ENCODE measurements around the gene INO80E. TPM values are rescaled to one million over a fixed set of nuclear protein-coding genes. Genes with fewer than 3 reads are reported as not detected.

The INO80E gene
- total RNA-seq, 1 experiment from 2014 or later, result 94.1 TPM

GRCh38 chr16:29991571-29991904 lies 4.5 kb upstream of the INO80E start:
- H4K5ac ChIP-seq (ENCODE audit: insufficient read length, low read depth, low read length), result no peak overlapping the region
- H4K8ac ChIP-seq (replicated peaks; ENCODE audit: insufficient read length, low read depth, low read length), result no peak overlapping the region
- H4K20me1 ChIP-seq (ENCODE audit: control insufficient read depth, insufficient read depth, insufficient read length), result no peaks in the 10 kb centered on the region
- no peak overlapping the region for H4K91ac ChIP-seq (ENCODE audit: insufficient read length, low read depth, low read length)
- no peak overlapping the region for H2BK15ac ChIP-seq (ENCODE audit: low read depth, low read length)
- H3K18ac ChIP-seq (ENCODE audit: insufficient read length, low read depth, low read length), result no peak overlapping the region
- no CpG with 5 or more reads among the region's 5 CpGs for WGBS (ENCODE audit: extremely low coverage, insufficient read length, low lambda C conversion rate)
- TF ChIP-seq, protein P1, sequence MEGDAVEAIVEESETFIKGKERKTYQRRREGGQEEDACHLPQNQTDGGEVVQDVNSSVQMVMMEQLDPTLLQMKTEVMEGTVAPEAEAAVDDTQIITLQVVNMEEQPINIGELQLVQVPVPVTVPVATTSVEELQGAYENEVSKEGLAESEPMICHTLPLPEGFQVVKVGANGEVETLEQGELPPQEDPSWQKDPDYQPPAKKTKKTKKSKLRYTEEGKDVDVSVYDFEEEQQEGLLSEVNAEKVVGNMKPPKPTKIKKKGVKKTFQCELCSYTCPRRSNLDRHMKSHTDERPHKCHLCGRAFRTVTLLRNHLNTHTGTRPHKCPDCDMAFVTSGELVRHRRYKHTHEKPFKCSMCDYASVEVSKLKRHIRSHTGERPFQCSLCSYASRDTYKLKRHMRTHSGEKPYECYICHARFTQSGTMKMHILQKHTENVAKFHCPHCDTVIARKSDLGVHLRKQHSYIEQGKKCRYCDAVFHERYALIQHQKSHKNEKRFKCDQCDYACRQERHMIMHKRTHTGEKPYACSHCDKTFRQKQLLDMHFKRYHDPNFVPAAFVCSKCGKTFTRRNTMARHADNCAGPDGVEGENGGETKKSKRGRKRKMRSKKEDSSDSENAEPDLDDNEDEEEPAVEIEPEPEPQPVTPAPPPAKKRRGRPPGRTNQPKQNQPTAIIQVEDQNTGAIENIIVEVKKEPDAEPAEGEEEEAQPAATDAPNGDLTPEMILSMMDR (conservative IDR thresholded peaks at IDR 0.05), result no peak
- no peak overlapping the region for H3K4me3 Mint-ChIP-seq
- H3K27ac Mint-ChIP-seq, result no peak overlapping the region
- H2AFZ ChIP-seq (ENCODE audit: low read length), result no peak overlapping the region
- H2BK120ac ChIP-seq (ENCODE audit: low read depth, low read length, poor library complexity, severe bottlenecking), result no peak overlapping the region
- no peak overlapping the region for H2BK12ac ChIP-seq (ENCODE audit: insufficient read length, low read depth, low read length)
- H3K56ac ChIP-seq (ENCODE audit: insufficient read length, low read depth, low read length), result no peak overlapping the region
- H3K9me3 Mint-ChIP-seq, result no peaks in the 10 kb centered on the region
- H3T11ph ChIP-seq (ENCODE audit: low read length), result no peak overlapping the region
- H3K27me3 ChIP-seq (ENCODE audit: insufficient read depth, low read length), result no peaks in the 10 kb centered on the region
- H3K36me3 Mint-ChIP-seq (ENCODE audit: insufficient read depth in 1 of 3, low read depth in 3 of 3), result peaks cover 12 to 56% (median 44%) of the 10 kb centered on the region in 3 experiments
- H3K4me2 ChIP-seq (ENCODE audit: insufficient read depth, insufficient read length, low read length), result no peak overlapping the region
- no peak overlapping the region for H3K9ac ChIP-seq (ENCODE audit: extremely low read depth, insufficient read length, low read length)
- no peak overlapping the region for H3K27ac ChIP-seq (ENCODE audit: insufficient read length, low read depth, low read length)
- no peaks in the 10 kb centered on the region for H3K4me1 ChIP-seq (ENCODE audit: insufficient read depth, low read length)
- H3K27me3 Mint-ChIP-seq (ENCODE audit: low read depth), result no peaks in the 10 kb centered on the region; the same call in 1 of the 2 replicates
- H3K4ac ChIP-seq (ENCODE audit: low read depth, low read length), result no peak overlapping the region
- no peaks in the 10 kb centered on the region for H3K9me3 ChIP-seq (ENCODE audit: control insufficient read depth, low read depth, low read length)
- no peaks in the 10 kb centered on the region for H3K79me1 ChIP-seq (ENCODE audit: insufficient read depth, low read depth, low read length, poor library complexity, severe bottlenecking)
- H3K14ac ChIP-seq (ENCODE audit: insufficient read depth, low read length), result no peak overlapping the region
- H3K23me2 ChIP-seq (ENCODE audit: insufficient read length, low read depth, low read length, poor library complexity, severe bottlenecking), result peaks cover 7% of the 10 kb centered on the region
- no peak for DNase-seq
- H2AK5ac ChIP-seq (ENCODE audit: insufficient read length, low read length), result no peak overlapping the region
- H3K4me1 Mint-ChIP-seq, result peaks cover 10 to 12% of the 10 kb centered on the region in 2 experiments
- no peaks in the 10 kb centered on the region for H3K79me2 ChIP-seq (ENCODE audit: insufficient read depth, low read length)
- no peak overlapping the region for H3K23ac ChIP-seq (ENCODE audit: insufficient read length, low read depth, low read length)
- no peak overlapping the region for H2BK20ac ChIP-seq (ENCODE audit: low read depth, low read length, poor library complexity, severe bottlenecking)
- H2BK5ac ChIP-seq (ENCODE audit: insufficient read length, low read length), result no peak overlapping the region
